Memory B cell (primary cell): ENCODE measurements around the gene PAX5.

Experiments
- ATAC-seq: fragments of 150-1000 bp; cut with Tn5 transposase; 2 replicates; pipeline ENCODE4 v1.10.0; 2021; ENCODE audit warnings: low read depth, mild to moderate bottlenecking, moderate library complexity
- DNase-seq, 2 donors: peaks; one replicate each; pipeline ENCODE4 v3.0.0; 2022; ENCODE audit warnings: low spot score in 2 of 2
- H3K27ac Mint-ChIP-seq: one replicate; pipeline ENCODE4 v1.8.0; 2022; ENCODE audit warnings: mild to moderate bottlenecking, moderate library complexity, mixed read lengths
- H3K27me3 Mint-ChIP-seq: one replicate; pipeline ENCODE4 v1.8.0; 2022; ENCODE audit warnings: mixed read lengths
- H3K36me3 Mint-ChIP-seq: one replicate; pipeline ENCODE4 v1.8.0; 2022; ENCODE audit warnings: mild to moderate bottlenecking, mixed read lengths
- H3K4me1 Mint-ChIP-seq: one replicate; pipeline ENCODE4 v1.8.0; 2022; ENCODE audit warnings: mixed read lengths
- H3K4me3 Mint-ChIP-seq: one replicate; pipeline ENCODE4 v1.8.0; 2022; ENCODE audit warnings: mild to moderate bottlenecking, moderate library complexity, mixed read lengths
- H3K9me3 Mint-ChIP-seq: one replicate; pipeline ENCODE4 v1.8.0; 2022; ENCODE audit warnings: mixed read lengths

The PAX5 gene

GRCh38 chr9:36961051-36961450 lies 73.0 kb downstream of the PAX5 start:
- Mint-ChIP-seq H3K9me3 (no peaks in the 10 kb centered on the region), H3K4me1 (peaks cover 39% of the 10 kb centered on the region), H3K27ac (no peak overlapping the region), H3K4me3 (no peak overlapping the region), H3K27me3 (no peaks in the 10 kb centered on the region), H3K36me3 (peaks cover 61% of the 10 kb centered on the region)
- DNase-seq = no peak
- no peak for ATAC-seq

GRCh38 chr9:36960575-36960955 lies 73.5 kb downstream of the PAX5 start:
- DNase-seq = no peak
- H3K9me3 Mint-ChIP-seq = no peaks in the 10 kb centered on the region
- peak overlapping the region; percentile 66 for H3K27ac Mint-ChIP-seq
- H3K27me3 Mint-ChIP-seq = no peaks in the 10 kb centered on the region
- ATAC-seq = no peak
- peaks cover 39% of the 10 kb centered on the region for H3K4me1 Mint-ChIP-seq
- peaks cover 62% of the 10 kb centered on the region for H3K36me3 Mint-ChIP-seq
- H3K4me3 Mint-ChIP-seq = no peak overlapping the region

DNA sequence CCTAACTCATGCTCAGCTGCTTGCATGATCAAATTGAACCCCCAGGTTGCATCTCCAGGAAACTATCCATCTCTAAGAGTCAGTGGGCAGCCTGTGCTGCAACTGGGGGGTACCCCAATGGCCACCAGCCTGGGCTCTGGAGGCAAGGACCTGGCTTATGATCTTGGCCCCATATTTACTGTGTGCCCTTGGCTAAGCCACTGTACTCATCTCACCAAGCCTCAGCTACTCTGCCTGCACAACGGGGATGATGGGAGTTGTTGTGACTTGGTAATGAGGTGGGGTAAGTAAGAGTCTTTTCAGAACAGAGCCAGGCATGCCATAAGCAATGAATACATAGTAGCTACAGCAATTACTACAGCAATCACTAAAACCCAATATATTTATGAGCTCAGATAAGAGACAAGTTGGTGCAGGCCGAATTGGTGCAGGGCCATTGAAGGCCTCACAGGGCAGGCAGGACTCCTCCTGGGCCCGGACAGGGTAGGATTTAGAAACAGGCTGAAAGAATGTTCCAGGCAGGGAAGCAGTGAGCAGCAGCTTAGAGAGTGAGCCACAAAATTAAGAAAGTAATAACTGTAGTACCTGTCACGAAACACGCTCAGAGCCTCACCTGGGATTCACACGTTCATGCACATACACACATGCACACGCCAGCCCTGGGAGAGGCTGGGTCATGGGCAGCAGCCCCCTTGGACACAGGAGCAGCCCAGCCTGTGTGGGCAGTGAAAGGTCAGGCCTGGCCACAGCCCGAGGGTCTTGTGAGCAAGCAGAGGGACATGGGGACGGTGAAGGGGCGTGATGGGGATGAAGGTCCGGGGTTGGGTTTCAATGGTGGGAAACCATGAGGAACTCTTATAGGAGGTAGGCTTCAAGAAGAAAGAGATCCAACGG lies 74.1 kb downstream of the PAX5 start:
- DNase-seq = no peak
- ATAC-seq = no peak
- Mint-ChIP-seq H3K4me3 (no peak overlapping the region), H3K9me3 (no peaks in the 10 kb centered on the region), H3K36me3 (peaks cover 59% of the 10 kb centered on the region), H3K27me3 (no peaks in the 10 kb centered on the region), H3K4me1 (peaks cover 40% of the 10 kb centered on the region), H3K27ac (peak overlapping the region; percentile 66)

DNA sequence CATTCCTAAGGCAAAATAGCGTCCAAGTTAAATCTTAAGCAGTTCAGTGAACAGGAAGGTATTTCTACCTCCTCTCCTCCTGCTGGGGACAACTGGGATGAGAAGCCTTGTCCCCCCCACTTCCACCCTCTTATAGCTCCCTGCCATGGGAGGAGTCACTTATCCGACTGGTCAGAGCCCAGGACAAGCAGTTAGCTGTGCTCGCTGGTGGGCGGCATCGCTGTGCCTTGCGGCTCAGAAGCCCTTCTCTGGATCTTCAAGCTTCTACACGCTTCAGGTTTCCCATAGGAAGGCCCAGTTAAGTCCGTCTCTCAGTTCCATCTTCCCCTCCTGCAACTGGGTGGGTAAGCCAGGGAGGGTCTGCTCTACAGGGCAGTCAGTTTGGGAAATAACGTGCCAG lies 77.2 kb downstream of the PAX5 start:
- Mint-ChIP-seq H3K4me1 (peaks cover 56% of the 10 kb centered on the region), H3K9me3 (no peaks in the 10 kb centered on the region), H3K27ac (no peak overlapping the region), H3K27me3 (no peaks in the 10 kb centered on the region), H3K36me3 (peaks cover 62% of the 10 kb centered on the region), H3K4me3 (no peak overlapping the region)
- ATAC-seq (no peak), DNase-seq (no peak)

- peak overlapping the region; percentile 89 for H3K27ac Mint-ChIP-seq
- no peaks in the 10 kb centered on the region for H3K27me3 Mint-ChIP-seq
- no peaks in the 10 kb centered on the region for H3K9me3 Mint-ChIP-seq
- DNase-seq (no peak), ATAC-seq (no peak)
- H3K4me3 Mint-ChIP-seq = peak overlapping the region; percentile 62
- H3K4me1 Mint-ChIP-seq = peaks cover 53% of the 10 kb centered on the region
- peaks cover 32% of the 10 kb centered on the region for H3K36me3 Mint-ChIP-seq
Observed at GRCh38 chr9:36950389-36950788, 83.7 kb downstream of the PAX5 start.

GRCh38 chr9:36949466-36949865 lies 84.6 kb downstream of the PAX5 start:
- Mint-ChIP-seq H3K9me3 (no peaks in the 10 kb centered on the region), H3K36me3 (peaks cover 28% of the 10 kb centered on the region), H3K4me3 (peak overlapping the region; percentile 62), H3K27me3 (no peaks in the 10 kb centered on the region), H3K27ac (peak overlapping the region; percentile 89), H3K4me1 (peaks cover 47% of the 10 kb centered on the region)
- peak; percentile 24 to 29 for DNase-seq
- ATAC-seq = peak; percentile 97

- no peak for DNase-seq
Observed at GRCh38 chr9:36948051-36948450, 86.0 kb downstream of the PAX5 start.

DNA sequence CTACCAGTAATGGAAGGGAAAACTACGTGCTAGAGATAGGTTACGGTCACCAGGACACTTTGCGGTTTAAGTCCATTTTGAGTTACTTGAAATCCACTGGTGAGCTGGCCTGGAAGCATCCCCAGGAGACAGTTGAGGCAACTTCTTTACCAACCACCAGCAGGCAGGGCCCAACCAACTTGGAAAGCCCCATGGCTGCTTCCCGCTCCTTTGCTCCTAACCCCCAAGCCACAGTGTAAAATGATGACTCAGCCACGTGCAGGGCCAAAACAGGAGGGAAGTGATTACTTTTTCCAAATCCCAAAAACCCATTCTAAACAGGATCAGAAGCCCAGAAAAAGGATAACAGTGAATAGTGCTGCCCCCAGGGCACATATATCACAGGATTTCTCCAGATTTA lies 87.4 kb downstream of the PAX5 start:
- no peak for ATAC-seq

More at GRCh38 chr9:36948051-36948450, 86.0 kb downstream of the PAX5 start:
- ATAC-seq = no peak
- H3K27me3 Mint-ChIP-seq = no peaks in the 10 kb centered on the region
- no peaks in the 10 kb centered on the region for H3K9me3 Mint-ChIP-seq
- H3K36me3 Mint-ChIP-seq = peaks cover 24% of the 10 kb centered on the region
- peak overlapping the region; percentile 89 for H3K27ac Mint-ChIP-seq
- H3K4me3 Mint-ChIP-seq = no peak overlapping the region
- peaks cover 46% of the 10 kb centered on the region for H3K4me1 Mint-ChIP-seq

DNA sequence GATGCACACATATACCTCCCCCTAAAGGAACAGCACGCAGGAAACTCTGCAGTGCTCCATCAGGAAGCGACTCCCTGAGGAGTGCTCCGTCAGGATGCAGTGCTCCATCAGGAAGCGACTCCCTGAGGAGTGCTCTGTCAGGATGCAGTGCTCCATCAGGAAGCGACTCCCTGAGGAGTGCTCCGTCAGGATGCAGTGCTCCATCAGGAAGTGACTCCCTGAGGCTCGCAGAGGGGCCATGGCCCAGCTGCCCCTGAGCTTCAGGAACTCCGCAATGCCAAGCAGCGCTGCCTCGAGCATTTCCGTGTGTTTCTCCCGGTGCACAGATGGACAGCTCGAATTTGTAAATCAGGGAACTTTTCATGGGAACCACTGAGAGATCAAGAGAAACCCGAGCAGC lies 88.1 kb downstream of the PAX5 start:
- peaks cover 43% of the 10 kb centered on the region for H3K4me1 Mint-ChIP-seq
- H3K9me3 Mint-ChIP-seq = no peaks in the 10 kb centered on the region
- peak overlapping the region; percentile 63 for H3K27ac Mint-ChIP-seq
- H3K27me3 Mint-ChIP-seq = no peaks in the 10 kb centered on the region
- H3K36me3 Mint-ChIP-seq = peaks cover 33% of the 10 kb centered on the region
- ATAC-seq (no peak), DNase-seq (no peak)
- H3K4me3 Mint-ChIP-seq = no peak overlapping the region

More for the DNA sequence above, 87.4 kb downstream of the PAX5 start:
- Mint-ChIP-seq H3K27ac (peak overlapping the region; percentile 63), H3K4me1 (peaks cover 42% of the 10 kb centered on the region), H3K27me3 (no peaks in the 10 kb centered on the region), H3K36me3 (peaks cover 28% of the 10 kb centered on the region), H3K9me3 (no peaks in the 10 kb centered on the region), H3K4me3 (no peak overlapping the region)
- no peak for DNase-seq

- no peak for DNase-seq
- peak overlapping the region; percentile 67 for H3K27ac Mint-ChIP-seq
- no peak for ATAC-seq
- peaks cover 47% of the 10 kb centered on the region for H3K4me1 Mint-ChIP-seq
- peaks cover 45% of the 10 kb centered on the region for H3K36me3 Mint-ChIP-seq
- no peak overlapping the region for H3K4me3 Mint-ChIP-seq
- H3K9me3 Mint-ChIP-seq = no peaks in the 10 kb centered on the region
- no peaks in the 10 kb centered on the region for H3K27me3 Mint-ChIP-seq
Observed at GRCh38 chr9:36942891-36943290, 91.2 kb downstream of the PAX5 start.

DNA sequence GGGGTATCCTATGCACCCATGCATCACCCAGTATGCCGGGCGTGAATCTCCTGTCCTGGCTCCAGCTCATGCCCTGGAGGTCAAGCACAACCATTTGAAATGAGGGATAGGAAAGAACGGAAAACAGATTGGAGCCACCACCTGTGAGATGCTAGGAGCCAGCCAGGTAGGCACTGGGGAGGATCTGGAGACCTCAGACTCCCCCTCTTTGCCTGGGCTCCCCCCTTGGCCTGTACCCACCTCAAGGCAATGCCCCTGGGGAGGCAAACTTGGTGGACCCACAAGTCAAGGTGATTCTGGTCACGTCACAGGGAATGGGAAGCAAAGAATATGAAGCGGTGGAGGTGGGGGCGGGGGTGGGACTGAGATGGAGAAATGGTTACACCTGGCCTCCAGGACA lies 92.6 kb downstream of the PAX5 start:
- Mint-ChIP-seq H3K9me3 (no peaks in the 10 kb centered on the region), H3K36me3 (peaks cover 40% of the 10 kb centered on the region), H3K27ac (peak overlapping the region; percentile 84), H3K4me3 (no peak overlapping the region), H3K4me1 (peaks cover 58% of the 10 kb centered on the region), H3K27me3 (no peaks in the 10 kb centered on the region)
- ATAC-seq (no peak), DNase-seq (no peak)

- Mint-ChIP-seq H3K36me3 (peaks cover 37% of the 10 kb centered on the region), H3K27me3 (no peaks in the 10 kb centered on the region), H3K4me3 (no peak overlapping the region), H3K4me1 (peaks cover 64% of the 10 kb centered on the region), H3K9me3 (no peaks in the 10 kb centered on the region), H3K27ac (peak overlapping the region; percentile 84)
- DNase-seq = no peak
- no peak for ATAC-seq
Observed at GRCh38 chr9:36940881-36941280, 93.2 kb downstream of the PAX5 start.

DNA sequence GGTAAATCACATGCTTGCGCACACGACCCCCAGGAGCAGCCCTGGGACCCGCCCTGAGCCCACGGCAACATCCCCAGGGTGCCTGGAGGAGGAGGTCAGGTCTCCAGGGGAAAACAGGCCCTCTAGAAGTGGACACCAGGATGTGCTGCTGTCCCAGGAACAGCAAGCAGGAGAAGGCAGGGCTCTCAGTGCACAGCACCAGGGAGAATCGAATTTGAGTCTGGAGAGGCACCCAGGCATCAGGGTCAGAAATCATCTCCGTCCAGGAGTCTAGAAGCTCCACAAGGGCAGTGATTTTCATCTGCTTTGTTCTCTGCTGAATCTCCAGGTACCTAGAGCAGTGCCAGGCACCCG lies 93.6 kb downstream of the PAX5 start:
- DNase-seq (no peak), ATAC-seq (no peak)
- H3K4me3 Mint-ChIP-seq = no peak overlapping the region
- no peaks in the 10 kb centered on the region for H3K27me3 Mint-ChIP-seq
- H3K27ac Mint-ChIP-seq = peak overlapping the region; percentile 84
- H3K4me1 Mint-ChIP-seq = peaks cover 68% of the 10 kb centered on the region
- H3K9me3 Mint-ChIP-seq = no peaks in the 10 kb centered on the region
- peaks cover 40% of the 10 kb centered on the region for H3K36me3 Mint-ChIP-seq

DNA sequence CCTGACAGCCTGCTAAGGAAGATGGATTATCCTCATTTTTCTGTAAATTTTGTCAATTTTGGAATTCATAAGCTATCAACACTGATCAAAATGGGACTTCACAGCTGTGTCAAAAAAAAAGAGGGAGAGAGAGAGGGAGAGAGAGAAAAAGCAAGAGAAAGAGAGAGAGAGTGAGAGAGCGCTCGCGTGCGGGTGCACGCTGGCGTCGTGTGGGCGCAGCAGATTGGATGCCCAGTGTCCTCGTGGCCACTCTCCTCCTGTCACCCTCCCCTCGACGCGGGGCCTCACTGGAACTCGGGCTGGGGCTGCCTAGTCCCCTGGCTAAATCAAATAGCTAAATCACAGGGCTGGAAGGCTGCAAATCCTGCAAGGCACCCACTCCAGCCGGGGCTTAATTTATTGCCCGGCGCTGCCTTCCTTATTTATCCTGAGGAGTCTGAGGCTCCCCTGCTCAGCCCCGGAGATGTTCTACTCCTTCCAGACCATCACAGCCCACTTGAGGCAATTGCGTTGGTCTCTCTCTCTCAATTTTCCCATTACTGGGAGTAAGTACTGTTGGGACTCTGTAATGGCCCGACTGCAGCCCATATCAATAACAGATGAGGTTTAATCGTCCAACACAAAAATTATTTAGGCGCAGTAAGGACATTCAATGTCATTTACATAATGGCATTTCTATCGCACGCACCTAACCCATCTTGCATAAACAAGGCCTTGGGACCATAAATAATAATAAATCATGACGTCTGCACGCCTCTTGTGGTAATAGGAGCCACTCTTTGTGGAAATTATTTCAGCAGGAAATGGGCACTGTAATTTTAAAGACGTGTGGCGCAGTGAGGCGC lies 94.2 kb downstream of the PAX5 start:
- Mint-ChIP-seq H3K9me3 (no peaks in the 10 kb centered on the region), H3K4me3 (peak overlapping the region; percentile 8), H3K27me3 (no peaks in the 10 kb centered on the region), H3K27ac (peak overlapping the region; percentile 84), H3K36me3 (peaks cover 40% of the 10 kb centered on the region), H3K4me1 (peaks cover 71% of the 10 kb centered on the region)
- ATAC-seq (no peak), DNase-seq (no peak)
